HG03457 (cell line): ENCODE measurements around the gene PRTFDC1.
"Not testable (repeated sequence)": the region's sequence is repeated elsewhere in the genome, so short reads cannot be mapped to it uniquely, and the experiment has no call there.

Experiments used
- ATAC-seq: cut with Tn5 transposase; IDR thresholded peaks from one replicate; pipeline ENCODE4 v1.9.1; 2021; ENCODE audit warnings: moderate number of reproducible peaks; ENCODE audit not compliant: unreplicated experiment

The PRTFDC1 gene

GRCh38 chr10:24849501-24850299 is 102.7 kb downstream of the PRTFDC1 start:
- no peak for ATAC-seq

DNA sequence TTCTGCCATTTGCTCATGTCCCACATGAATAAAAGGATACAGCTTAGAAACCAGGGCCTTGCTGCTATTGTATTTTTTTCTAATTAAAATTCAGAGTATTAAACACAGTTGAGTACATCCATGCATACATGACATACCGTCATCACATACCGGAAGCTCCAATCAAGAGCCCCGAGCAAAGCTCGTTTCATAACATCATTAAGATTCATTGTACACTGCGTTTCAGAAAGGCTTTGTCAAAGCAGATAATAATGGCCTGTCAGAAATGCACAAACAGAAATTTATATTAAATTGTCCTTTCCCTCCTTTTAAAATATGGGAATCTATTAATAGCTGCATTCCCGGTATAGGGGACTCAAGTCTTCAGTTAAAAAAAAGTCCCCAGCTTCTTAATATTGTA is 103.4 kb downstream of the PRTFDC1 start:
- ATAC-seq, result no peak

GRCh38 chr10:24848195-24848594 is 104.2 kb downstream of the PRTFDC1 start:
- no peak for ATAC-seq

DNA sequence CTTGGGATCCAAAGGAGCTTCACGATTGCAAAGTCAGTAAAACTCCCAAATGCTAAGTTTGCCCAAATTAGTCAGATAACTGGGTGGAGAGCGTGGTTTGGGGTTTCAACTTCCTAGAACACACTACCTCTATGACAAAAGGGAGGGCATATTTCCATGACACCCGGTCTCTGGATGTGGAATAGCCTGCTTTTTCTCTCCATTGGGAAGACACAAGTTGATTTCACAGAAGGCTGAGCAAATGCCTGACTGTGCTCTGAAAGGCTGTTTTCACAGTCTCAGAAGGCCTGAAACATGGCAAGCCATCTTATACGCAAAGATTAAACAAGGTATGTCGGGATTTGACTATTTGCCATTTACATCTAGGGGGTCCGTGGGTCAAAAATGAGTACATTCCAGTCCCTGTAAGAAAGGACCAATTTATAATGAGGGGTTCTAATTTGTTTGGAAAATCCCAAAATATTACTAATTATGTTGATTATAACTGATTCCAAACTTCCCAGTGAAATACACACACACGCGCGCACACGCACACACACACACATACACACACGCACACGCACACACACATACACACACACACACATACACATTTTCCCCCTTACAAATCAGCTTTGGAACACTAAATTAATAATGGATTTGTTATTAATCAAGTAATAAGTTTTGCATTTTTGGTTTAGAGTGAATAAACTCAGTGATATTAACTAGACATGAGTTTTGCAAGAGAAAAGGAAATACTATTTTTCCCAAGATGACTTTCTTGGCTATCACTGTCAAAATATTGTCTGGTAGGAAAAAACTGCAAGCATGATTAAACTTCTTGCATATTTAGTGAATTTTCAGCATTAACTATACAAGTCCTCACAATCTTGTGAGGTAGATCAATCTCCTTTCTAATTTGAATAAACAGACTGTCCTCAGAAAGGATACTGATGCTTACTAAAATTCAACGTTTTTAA is 105.0 kb downstream of the PRTFDC1 start:
- no peak for ATAC-seq

DNA sequence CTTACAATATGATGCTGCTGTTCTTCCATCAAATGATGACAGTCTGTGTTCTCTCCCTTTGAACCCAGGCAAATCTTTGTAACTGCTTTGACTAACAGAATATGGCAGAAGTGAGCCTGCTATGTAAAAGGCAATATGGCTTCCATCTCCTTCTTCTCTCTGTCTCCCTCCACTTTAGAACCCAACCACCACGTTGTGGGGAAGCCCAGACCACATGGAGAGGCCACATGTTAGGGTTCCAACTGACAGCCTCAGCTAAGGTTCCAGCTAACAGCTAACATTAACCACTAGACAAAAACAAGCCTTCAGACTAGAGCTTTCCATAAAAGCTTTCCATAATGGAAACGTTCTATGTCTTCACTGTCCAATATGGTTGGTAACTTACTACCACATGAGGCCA is 107.7 kb downstream of the PRTFDC1 start:
- no peak for ATAC-seq

DNA sequence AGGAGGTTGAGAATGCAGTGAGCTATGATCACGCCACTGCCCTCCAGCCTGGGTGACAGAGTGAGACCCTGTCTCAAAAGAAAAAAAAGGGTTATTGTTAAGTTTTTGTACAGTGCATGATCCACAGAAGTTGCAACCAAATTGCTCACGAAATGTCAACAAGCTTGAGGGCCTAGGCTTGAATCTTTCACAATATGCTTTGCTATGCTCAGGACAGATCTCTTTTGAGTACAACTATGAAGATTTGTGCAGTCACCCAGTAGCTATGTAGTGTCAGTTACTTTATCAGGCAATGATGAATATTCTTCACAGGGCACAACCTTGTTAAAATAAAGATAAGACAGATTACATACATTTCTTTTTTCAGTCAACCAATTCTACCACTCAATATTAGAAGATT is 109.2 kb downstream of the PRTFDC1 start:
- no peak for ATAC-seq

- no peak for ATAC-seq
Measured at GRCh38 chr10:24842856-24843255, 109.5 kb downstream of the PRTFDC1 start.

- no peak for ATAC-seq
Measured at GRCh38 chr10:24841530-24841929, 110.9 kb downstream of the PRTFDC1 start.

GRCh38 chr10:24840784-24841183 is 111.6 kb downstream of the PRTFDC1 start:
- ATAC-seq, result no peak

- not testable (repeated sequence) for ATAC-seq
Measured at GRCh38 chr10:24837781-24838180, 114.6 kb downstream of the PRTFDC1 start.

- no peak for ATAC-seq
Measured at GRCh38 chr10:24834869-24835268, 117.5 kb downstream of the PRTFDC1 start.

GRCh38 chr10:24826009-24826408 is 126.4 kb downstream of the PRTFDC1 start:
- no peak for ATAC-seq

GRCh38 chr10:24825551-24825950 is 126.9 kb downstream of the PRTFDC1 start:
- no peak for ATAC-seq

- no peak for ATAC-seq
Measured at GRCh38 chr10:24824536-24824935, 127.9 kb downstream of the PRTFDC1 start.

DNA sequence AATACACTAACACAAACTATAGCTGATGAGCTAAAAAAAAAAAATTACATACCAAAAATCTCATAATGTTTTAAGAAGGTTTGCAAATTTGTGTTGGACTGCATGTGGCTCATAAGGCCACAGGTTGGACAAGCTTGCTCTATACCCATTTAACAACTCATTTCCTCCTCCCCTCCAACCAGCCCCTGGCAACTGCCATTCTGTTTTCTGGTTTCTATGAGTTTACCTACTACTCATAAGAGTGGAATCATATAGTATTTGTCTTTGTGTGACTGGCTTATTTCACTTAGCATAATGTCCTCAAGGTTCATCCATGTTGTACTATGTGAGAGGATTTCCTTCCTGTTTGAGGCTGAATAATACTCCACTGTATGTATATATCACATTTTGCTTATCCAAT is 128.3 kb downstream of the PRTFDC1 start:
- ATAC-seq, result no peak

DNA sequence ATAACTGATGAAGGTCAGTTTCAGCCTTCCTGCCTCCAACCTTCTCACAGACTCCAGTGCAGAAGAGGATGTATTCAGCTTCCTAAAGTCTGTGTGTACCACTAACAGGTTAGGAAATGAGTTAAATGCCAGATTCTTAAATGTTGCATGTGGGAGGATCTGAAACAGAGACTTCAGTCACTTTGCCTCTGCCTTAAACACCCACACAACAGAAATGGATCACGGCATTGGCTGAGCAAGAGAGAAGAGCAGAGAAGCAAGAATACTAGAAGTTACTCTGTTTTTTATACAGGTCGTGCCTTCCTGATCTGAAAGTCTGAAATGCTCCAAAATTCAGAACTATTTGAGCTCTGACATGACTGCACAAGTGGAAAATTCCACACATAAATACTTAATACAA is 129.8 kb downstream of the PRTFDC1 start:
- peak; percentile 71 for ATAC-seq

GRCh38 chr10:24821986-24822385 is 130.4 kb downstream of the PRTFDC1 start:
- no peak for ATAC-seq

GRCh38 chr10:24816868-24817396 is 135.5 kb downstream of the PRTFDC1 start:
- ATAC-seq, result no peak

DNA sequence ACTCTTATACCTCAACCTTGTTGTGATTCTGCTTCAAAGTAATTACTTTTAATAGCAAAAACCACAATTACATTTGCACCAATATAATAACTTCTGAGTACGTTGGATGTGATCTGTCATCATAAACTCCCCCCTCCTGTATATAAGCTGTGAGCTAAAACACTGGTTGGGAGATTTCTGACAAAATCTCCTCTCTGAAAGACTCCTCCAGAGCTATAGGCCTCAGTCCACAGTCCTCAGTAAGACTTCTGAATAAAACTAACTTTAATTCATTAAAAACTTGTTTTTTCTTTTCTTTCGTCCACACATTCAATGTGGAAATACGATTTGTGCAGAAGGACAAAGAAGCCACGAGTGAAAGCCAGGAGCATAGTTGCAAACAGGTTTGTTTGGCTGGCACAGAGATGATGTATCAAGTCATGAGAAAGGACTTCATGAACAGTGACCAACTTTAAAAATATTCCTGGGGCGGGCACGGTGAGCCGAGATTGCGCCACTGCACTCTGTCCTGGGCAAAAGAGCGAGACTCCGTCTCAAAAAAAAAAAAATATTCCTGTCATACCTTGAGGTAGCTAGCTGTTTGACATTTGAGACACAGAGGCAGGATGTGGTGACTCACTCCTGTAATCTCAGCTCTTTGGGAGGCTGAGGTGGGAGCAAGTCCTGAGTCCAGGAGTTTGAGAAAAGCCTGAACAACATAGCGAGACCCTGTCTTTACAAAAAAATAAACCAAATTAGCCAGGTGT is 137.7 kb downstream of the PRTFDC1 start:
- no peak for ATAC-seq

- no peak for ATAC-seq
Measured at GRCh38 chr10:24813856-24814255, 138.6 kb downstream of the PRTFDC1 start.

- ATAC-seq, result no peak
Measured at GRCh38 chr10:24806262-24806661, 146.1 kb downstream of the PRTFDC1 start.
